Esophagus squamous epithelium (tissue), 4 donors: ENCODE measurements around the gene SNCAIP.

Experiments used
- CTCF ChIP-seq, 6 experiments: fragments of 450-650 bp in 4 of 6; fragments of 200-600 bp in 2 of 6; sonication (generic) in 2 of 6; IDR thresholded peaks; one replicate each; pipeline ENCODE4 v1.5.1; 2016 to 2019; ENCODE audit warnings: antibody characterized with exemption in 6 of 6, mild to moderate bottlenecking in 4 of 6, moderate library complexity in 4 of 6
- POLR2A ChIP-seq, 4 donors: fragments of 450-650 bp; IDR thresholded peaks; one replicate each; pipeline ENCODE4 v1.6.1; 2017; ENCODE audit warnings: antibody characterized with exemption in 4 of 4, mild to moderate bottlenecking in 4 of 4, moderate library complexity in 3 of 4

GRCh38 chr5:122362361-122362760 is 50.3 kb downstream of the SNCAIP start:
- TF ChIP-seq CTCF (IDR thresholded peaks at IDR 0.05) (no peak), POLR2A (IDR thresholded peaks at IDR 0.05) (no peak)
